GM18907 (cell line): ENCODE results near the gene CTSW.

Experiments
- ATAC-seq: cut with Tn5 transposase; IDR thresholded peaks from one replicate; pipeline ENCODE4 v1.9.1; 2021; ENCODE audit warnings: mild to moderate bottlenecking, moderate library complexity; ENCODE audit not compliant: unreplicated experiment

The CTSW gene

DNA sequence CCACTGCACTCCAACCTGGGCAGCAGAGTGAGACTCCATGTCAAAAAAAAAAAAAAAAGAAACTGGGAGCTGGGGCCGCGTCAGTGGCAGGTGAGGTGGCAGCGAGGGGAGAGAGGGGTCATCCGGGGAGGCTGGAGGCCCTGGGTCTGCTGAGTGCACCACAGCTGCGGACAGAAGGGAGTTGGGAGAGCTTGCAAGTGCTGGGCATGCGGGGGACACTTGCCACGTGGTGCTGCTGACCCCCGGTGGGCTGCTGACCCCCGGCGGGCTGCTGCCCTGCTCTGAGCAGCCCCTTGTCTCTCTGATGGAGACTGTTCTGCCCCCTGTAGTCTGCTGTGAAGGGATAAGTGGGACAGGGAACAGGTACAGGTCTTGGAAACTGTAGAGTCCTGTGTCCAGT lies 42.2 kb downstream of the CTSW start:
- ATAC-seq, result no peak

DNA sequence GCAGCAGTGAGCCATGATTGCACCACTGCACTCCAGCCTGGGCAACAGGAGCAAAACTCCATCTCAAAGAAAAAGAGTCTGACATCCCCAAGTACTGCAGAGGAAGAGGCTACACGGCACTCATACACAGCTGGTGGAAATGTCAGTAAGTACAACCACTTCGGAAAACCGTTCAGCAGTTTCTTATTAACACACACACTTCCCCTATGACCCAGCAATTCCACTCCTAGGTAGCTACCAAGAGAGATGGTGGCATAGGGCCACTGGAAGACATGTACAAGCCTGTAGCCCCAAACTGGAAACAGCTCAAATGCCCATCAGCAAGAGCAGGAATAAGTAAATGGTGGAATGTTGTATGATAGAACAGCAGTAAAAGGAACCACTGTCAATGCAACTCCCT lies 42.9 kb downstream of the CTSW start:
- ATAC-seq, result no peak

DNA sequence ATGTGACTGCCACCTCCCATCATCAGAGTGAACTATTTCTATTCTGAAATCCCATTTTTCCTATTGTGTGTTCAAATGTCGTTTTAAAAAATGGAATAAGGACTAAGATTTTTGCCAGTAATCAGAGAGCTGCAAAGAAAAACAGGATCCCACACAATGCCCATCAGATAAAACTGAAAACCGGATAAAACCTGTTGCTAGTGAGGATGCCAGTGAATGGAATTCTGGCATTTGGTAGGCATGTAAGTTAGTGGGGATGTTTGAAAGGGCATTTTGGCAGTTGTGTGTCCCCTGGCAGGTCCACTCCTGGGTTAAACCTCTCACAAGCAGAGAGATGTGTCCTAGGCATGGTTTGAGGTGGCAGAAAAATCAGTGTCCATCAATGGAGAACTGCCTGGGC lies 45.8 kb downstream of the CTSW start:
- no peak for ATAC-seq

GRCh38 chr11:65927904-65928397 lies 48.3 kb downstream of the CTSW start:
- peak; percentile 68 for ATAC-seq

- ATAC-seq, result no peak
These were observed 49.0 kb downstream of the CTSW start for GRCh38 chr11:65928667-65929066.

DNA sequence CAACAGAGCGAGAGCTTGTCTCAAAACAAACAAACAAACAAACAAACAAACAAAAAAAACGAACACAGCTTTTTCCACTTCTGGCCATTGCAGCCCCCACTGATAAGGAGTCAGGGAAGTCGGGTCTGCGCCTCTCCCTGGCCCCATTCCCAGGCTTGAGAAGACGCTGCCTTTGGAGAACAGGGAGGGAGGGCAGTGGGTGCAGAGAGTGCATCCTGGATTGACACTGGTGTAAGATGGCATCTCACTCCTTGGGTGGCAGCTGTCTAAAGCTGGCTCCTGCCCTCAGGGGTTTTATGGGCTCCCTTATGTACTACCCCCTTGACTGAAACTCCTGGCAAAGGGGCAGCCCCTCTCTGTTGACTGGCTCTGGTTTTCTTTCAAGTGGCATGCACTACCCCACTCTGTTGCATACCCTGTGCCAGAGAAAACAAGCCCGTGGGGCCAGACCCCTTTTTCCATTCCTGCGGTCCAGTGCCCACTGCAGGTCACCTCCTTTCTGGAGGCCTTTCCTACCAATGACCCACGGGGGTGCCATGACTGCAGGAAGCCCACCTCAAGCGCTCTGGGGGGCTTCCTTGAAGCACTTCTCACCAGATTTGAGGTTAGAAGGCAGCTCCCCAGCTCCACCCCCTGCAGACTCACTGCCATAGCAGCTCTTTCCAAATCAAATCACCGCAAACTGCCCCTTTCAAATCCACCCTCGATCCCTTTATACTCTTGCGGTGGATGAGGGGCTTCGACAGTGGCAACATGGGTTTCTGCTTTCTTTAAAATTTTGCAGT lies 52.3 kb downstream of the CTSW start:
- no peak for ATAC-seq

- ATAC-seq, result no peak
These were observed 52.9 kb downstream of the CTSW start for GRCh38 chr11:65932558-65932919.
